Measurements from ENCODE around the gene MAP3K9.

- TF ChIP-seq CTCF (conservative IDR thresholded peaks at IDR 0.05) (no peak), ZFX (IDR thresholded peaks at IDR 0.05) (no peak)
Observed at GRCh38 chr14:70702161-70702560, 107.2 kb downstream of the MAP3K9 start.
